Measurements from ENCODE around the gene USP53.
"Not testable (repeated sequence)": the region's sequence is repeated elsewhere in the genome, so short reads cannot be mapped to it uniquely, and the experiment has no call there.

The USP53 gene

DNA sequence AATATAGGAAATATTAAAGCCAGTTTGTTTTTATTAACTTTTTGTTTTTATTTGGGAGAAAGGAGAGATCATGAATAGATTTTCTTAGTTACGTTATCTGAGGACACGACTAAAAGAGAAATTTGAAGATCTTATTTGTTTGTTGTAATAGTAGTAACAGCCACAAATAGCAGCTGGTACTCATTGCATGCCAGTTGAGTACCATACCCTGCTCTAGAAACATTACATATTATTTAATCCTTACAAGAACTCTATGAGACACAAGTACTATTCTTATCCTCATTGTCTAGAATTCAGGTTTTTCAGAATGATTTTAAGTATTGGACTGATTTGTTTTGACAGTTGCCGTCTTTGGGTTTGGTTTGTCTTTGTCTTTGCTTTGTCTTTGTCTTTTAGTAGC lies 31.8 kb downstream of the USP53 start:
- Histone ChIP-seq H3K9me3 (ENCODE audit: insufficient read depth, low read length, severe bottlenecking) (no peaks in the 10 kb centered on the region), H2AFZ (ENCODE audit: low read depth, low read length) (no peak overlapping the region), H3K9ac (ENCODE audit: low read depth, low read length) (no peak overlapping the region), H3K4me3 (ENCODE audit: low read depth in 1 of 2, low read length in 2 of 2) (no peak overlapping the region), H3K4me2 (ENCODE audit: insufficient read depth, low read length) (no peak overlapping the region), H3K4me1 (ENCODE audit: insufficient read depth, low read length) (no peaks in the 10 kb centered on the region), H3K27me3 (ENCODE audit: insufficient read depth, low read length, poor library complexity) (peaks cover 3% of the 10 kb centered on the region), H3K36me3 (ENCODE audit: insufficient read depth, low read length) (no peaks in the 10 kb centered on the region), H3K27ac (ENCODE audit: low read length) (no peak overlapping the region), H4K20me1 (ENCODE audit: insufficient read depth, low read length) (no peaks in the 10 kb centered on the region), H3K79me2 (ENCODE audit: insufficient read depth, low read length) (no peaks in the 10 kb centered on the region)
- DNase-seq (no peak), ATAC-seq (ENCODE audit: insufficient read depth, low read depth) (no peak)
- TF ChIP-seq EZH2 (IDR thresholded peaks at IDR 0.05; ENCODE audit: borderline replicate concordance, low read depth, low read length, severe bottlenecking), result no peak
- TF ChIP-seq, protein P1, sequence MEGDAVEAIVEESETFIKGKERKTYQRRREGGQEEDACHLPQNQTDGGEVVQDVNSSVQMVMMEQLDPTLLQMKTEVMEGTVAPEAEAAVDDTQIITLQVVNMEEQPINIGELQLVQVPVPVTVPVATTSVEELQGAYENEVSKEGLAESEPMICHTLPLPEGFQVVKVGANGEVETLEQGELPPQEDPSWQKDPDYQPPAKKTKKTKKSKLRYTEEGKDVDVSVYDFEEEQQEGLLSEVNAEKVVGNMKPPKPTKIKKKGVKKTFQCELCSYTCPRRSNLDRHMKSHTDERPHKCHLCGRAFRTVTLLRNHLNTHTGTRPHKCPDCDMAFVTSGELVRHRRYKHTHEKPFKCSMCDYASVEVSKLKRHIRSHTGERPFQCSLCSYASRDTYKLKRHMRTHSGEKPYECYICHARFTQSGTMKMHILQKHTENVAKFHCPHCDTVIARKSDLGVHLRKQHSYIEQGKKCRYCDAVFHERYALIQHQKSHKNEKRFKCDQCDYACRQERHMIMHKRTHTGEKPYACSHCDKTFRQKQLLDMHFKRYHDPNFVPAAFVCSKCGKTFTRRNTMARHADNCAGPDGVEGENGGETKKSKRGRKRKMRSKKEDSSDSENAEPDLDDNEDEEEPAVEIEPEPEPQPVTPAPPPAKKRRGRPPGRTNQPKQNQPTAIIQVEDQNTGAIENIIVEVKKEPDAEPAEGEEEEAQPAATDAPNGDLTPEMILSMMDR (IDR thresholded peaks at IDR 0.05; ENCODE audit: borderline replicate concordance, extremely low read depth, low read length, poor library complexity, severe bottlenecking), result no peak

DNA sequence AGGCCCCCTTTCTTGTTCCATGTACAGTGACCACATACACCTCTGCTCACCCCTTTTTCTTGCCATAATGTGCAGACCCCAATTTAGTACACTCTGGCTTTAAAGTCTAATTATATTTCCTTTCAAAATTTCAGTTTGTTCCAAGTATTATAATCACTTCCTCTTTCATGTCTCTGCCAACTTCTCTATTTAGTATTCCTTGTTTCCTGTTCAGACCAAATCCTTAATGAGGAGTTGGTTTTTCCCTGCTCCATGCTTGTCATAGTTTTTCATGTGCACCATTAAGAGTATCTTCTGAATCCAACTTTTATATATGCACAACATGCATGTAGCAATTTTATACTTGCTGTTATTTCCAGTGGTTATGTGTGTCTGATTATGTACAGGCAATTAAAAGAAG lies 32.3 kb downstream of the USP53 start:
- Histone ChIP-seq H3K36me3 (ENCODE audit: insufficient read depth, low read length) (no peaks in the 10 kb centered on the region), H3K9me3 (ENCODE audit: insufficient read depth, low read length, severe bottlenecking) (no peaks in the 10 kb centered on the region), H3K27me3 (ENCODE audit: insufficient read depth, low read length, poor library complexity) (peaks cover 3% of the 10 kb centered on the region), H3K4me2 (ENCODE audit: insufficient read depth, low read length) (no peak overlapping the region), H2AFZ (ENCODE audit: low read depth, low read length) (no peak overlapping the region), H3K4me3 (ENCODE audit: low read depth in 1 of 2, low read length in 2 of 2) (no peak overlapping the region), H3K79me2 (ENCODE audit: insufficient read depth, low read length) (no peaks in the 10 kb centered on the region), H3K9ac (ENCODE audit: low read depth, low read length) (no peak overlapping the region), H3K4me1 (ENCODE audit: insufficient read depth, low read length) (no peaks in the 10 kb centered on the region), H4K20me1 (ENCODE audit: insufficient read depth, low read length) (no peaks in the 10 kb centered on the region), H3K27ac (ENCODE audit: low read length) (no peak overlapping the region)
- ATAC-seq (ENCODE audit: insufficient read depth, low read depth), result no peak
- DNase-seq, result no peak
- no peak for TF ChIP-seq EZH2 (IDR thresholded peaks at IDR 0.05; ENCODE audit: borderline replicate concordance, low read depth, low read length, severe bottlenecking)
- TF ChIP-seq, protein P1 (IDR thresholded peaks at IDR 0.05; ENCODE audit: borderline replicate concordance, extremely low read depth, low read length, poor library complexity, severe bottlenecking), result no peak

DNA sequence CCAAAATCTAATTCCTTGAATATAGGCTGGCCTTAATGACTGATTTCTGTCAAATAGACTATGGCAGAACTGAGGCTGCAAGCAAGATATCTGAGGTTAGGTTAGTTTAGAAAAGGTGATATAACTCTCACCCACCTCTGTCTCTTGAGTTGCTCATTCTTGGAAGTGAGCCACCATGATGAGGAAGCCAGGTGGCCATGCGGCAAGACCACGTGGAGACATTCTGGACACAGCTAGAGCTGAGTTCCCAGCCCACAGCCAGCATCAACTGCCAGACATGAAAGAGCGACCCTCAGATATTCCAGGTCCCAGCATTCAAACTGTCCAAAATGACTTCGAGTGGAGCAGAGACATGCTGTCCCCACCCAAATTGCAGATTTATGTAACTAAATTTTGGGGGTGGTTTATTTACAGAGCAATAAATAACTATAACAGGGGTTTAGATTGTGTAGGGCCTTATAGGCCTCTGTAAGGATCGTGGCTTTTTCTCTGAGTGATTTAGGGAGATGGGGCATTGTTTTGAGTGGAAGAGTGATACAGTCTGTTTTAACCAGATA lies 33.7 kb downstream of the USP53 start:
- TF ChIP-seq, protein P1 (IDR thresholded peaks at IDR 0.05; ENCODE audit: borderline replicate concordance, extremely low read depth, low read length, poor library complexity, severe bottlenecking), result no peak
- TF ChIP-seq EZH2 (IDR thresholded peaks at IDR 0.05; ENCODE audit: borderline replicate concordance, low read depth, low read length, severe bottlenecking), result no peak
- H4K20me1 ChIP-seq (ENCODE audit: insufficient read depth, low read length), result no peaks in the 10 kb centered on the region
- H3K9me3 ChIP-seq (ENCODE audit: insufficient read depth, low read length, severe bottlenecking), result no peaks in the 10 kb centered on the region
- no peak overlapping the region for H2AFZ ChIP-seq (ENCODE audit: low read depth, low read length)
- DNase-seq (no peak), ATAC-seq (ENCODE audit: insufficient read depth, low read depth) (no peak)
- no peaks in the 10 kb centered on the region for H3K36me3 ChIP-seq (ENCODE audit: insufficient read depth, low read length)
- H3K4me3 ChIP-seq (ENCODE audit: low read depth in 1 of 2, low read length in 2 of 2), result no peak overlapping the region
- H3K79me2 ChIP-seq (ENCODE audit: insufficient read depth, low read length), result no peaks in the 10 kb centered on the region
- no peak overlapping the region for H3K27ac ChIP-seq (ENCODE audit: low read length)
- H3K4me2 ChIP-seq (ENCODE audit: insufficient read depth, low read length), result no peak overlapping the region
- H3K4me1 ChIP-seq (ENCODE audit: insufficient read depth, low read length), result no peaks in the 10 kb centered on the region
- H3K9ac ChIP-seq (ENCODE audit: low read depth, low read length), result no peak overlapping the region
- peaks cover 3% of the 10 kb centered on the region for H3K27me3 ChIP-seq (ENCODE audit: insufficient read depth, low read length, poor library complexity)

DNA sequence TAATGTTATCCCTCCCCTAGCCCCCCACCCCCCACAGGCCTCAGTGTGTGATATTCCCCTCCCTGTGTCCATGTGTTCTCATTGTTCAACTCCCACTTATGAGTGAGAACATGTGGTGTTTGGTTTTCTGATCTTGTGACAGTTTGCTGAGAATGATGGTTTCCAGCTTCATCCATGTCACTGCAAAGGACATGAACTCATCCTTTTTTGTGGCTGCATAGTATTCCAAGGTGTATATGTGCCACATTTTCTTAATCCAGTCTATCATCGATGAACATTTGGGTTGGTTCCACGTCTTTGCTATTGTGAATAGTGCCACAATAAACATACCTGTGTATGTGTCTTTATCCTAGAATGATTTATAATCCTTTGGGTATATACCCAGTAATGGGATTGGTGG lies 38.5 kb downstream of the USP53 start:
- H3K9ac ChIP-seq (ENCODE audit: low read depth, low read length); H3K9me3 ChIP-seq (ENCODE audit: insufficient read depth, low read length, severe bottlenecking); ATAC-seq (ENCODE audit: insufficient read depth, low read depth); H3K36me3 ChIP-seq (ENCODE audit: insufficient read depth, low read length); H3K4me2 ChIP-seq (ENCODE audit: insufficient read depth, low read length); H3K79me2 ChIP-seq (ENCODE audit: insufficient read depth, low read length); H2AFZ ChIP-seq (ENCODE audit: low read depth, low read length); DNase-seq; H3K27ac ChIP-seq (ENCODE audit: low read length); H3K4me1 ChIP-seq (ENCODE audit: insufficient read depth, low read length); H3K27me3 ChIP-seq (ENCODE audit: insufficient read depth, low read length, poor library complexity); H3K4me3 ChIP-seq (ENCODE audit: low read depth in 1 of 2, low read length in 2 of 2); H4K20me1 ChIP-seq (ENCODE audit: insufficient read depth, low read length): not testable (repeated sequence)

DNA sequence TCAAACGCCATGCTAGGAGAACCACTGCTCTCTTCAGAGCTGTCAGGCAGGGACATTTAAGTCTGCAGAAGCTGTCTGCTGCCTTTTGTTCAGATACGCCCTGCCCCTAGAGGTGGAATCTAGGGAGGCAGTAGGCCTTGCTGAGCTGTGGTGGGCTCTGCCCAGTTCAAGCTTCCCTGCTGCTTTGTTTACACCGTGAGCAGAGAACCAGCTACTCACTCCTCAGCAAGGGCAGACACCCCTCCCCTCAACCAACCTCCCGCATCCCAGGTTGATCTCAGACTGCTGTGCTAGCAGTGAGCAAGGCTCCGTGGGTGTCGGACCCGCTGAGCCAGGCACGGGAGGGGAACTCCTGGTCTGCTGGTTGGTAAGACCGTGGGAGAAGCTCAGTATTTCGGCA lies 42.7 kb downstream of the USP53 start:
- not testable (repeated sequence) for H3K27ac ChIP-seq (ENCODE audit: low read length); H3K36me3 ChIP-seq (ENCODE audit: insufficient read depth, low read length); H3K4me1 ChIP-seq (ENCODE audit: insufficient read depth, low read length); H3K4me3 ChIP-seq (ENCODE audit: low read depth in 1 of 2, low read length in 2 of 2); H3K9ac ChIP-seq (ENCODE audit: low read depth, low read length); H3K27me3 ChIP-seq (ENCODE audit: insufficient read depth, low read length, poor library complexity); H3K4me2 ChIP-seq (ENCODE audit: insufficient read depth, low read length); DNase-seq; H4K20me1 ChIP-seq (ENCODE audit: insufficient read depth, low read length); H2AFZ ChIP-seq (ENCODE audit: low read depth, low read length); H3K79me2 ChIP-seq (ENCODE audit: insufficient read depth, low read length); H3K9me3 ChIP-seq (ENCODE audit: insufficient read depth, low read length, severe bottlenecking); ATAC-seq (ENCODE audit: insufficient read depth, low read depth)

Measured in DND-41 (cell line).